Progenitor cell of endocrine pancreas (in vitro differentiated cells): Measurements from ENCODE around the gene CCR4. TPM values are rescaled to one million over a fixed set of nuclear protein-coding genes. Genes with fewer than 3 reads are reported as not detected.

ENCODE experiments used
- DNase-seq: peaks from one replicate; pipeline ENCODE4 v3.0.0; 2021; ENCODE audit warnings: low spot score; ENCODE audit not compliant: unreplicated experiment
- H3K27ac Mint-ChIP-seq: 2 replicates; pipeline ENCODE4 v1.8.0; 2021; ENCODE audit warnings: mild to moderate bottlenecking, moderate library complexity, mixed read lengths
- H3K27me3 Mint-ChIP-seq: 2 replicates; pipeline ENCODE4 v1.8.0; 2021; ENCODE audit warnings: mixed read lengths
- H3K36me3 Mint-ChIP-seq: 2 replicates; pipeline ENCODE4 v1.8.0; 2022; ENCODE audit warnings: mixed read lengths; ENCODE audit not compliant: insufficient read depth
- H3K4me1 Mint-ChIP-seq: 2 replicates; pipeline ENCODE4 v1.8.0; 2021; ENCODE audit warnings: low read depth, mixed read lengths
- H3K4me3 Mint-ChIP-seq: 2 replicates; pipeline ENCODE4 v1.8.0; 2021; ENCODE audit warnings: low read depth, mild to moderate bottlenecking, moderate library complexity, mixed read lengths
- H3K9me3 Mint-ChIP-seq: 2 replicates; pipeline ENCODE4 v1.8.0; 2021; ENCODE audit warnings: low read depth, mixed read lengths
- CTCF ChIP-seq: fragments of 200-600 bp; sonication (generic); IDR thresholded peaks from one replicate; pipeline ENCODE4 v1.5.0; 2021; ENCODE audit warnings: antibody characterized with exemption, mild to moderate bottlenecking; ENCODE audit not compliant: unreplicated experiment
- total RNA-seq: library from RNA; stranded (reverse); gene quantifications from 2 replicates; pipeline ENCODE4 v1.2.1, GENCODE V29; 2021

Gene CCR4
- total RNA-seq, 1 donor from 2014 or later, result not detected

GRCh38 chr3:32996048-32996754 lies 44.8 kb downstream of the CCR4 start:
- Mint-ChIP-seq H3K27me3 (no peaks in the 10 kb centered on the region), H3K9me3 (no peaks in the 10 kb centered on the region), H3K36me3 (peaks cover 7% of the 10 kb centered on the region), H3K4me3 (no peak overlapping the region), H3K4me1 (no peaks in the 10 kb centered on the region), H3K27ac (no peak overlapping the region)
- TF ChIP-seq CTCF, result no peak
- no peak for DNase-seq

GRCh38 chr3:32996755-32997091 lies 45.3 kb downstream of the CCR4 start:
- Mint-ChIP-seq H3K4me3 (no peak overlapping the region), H3K27me3 (no peaks in the 10 kb centered on the region), H3K36me3 (peaks cover 7% of the 10 kb centered on the region), H3K4me1 (no peaks in the 10 kb centered on the region), H3K9me3 (no peaks in the 10 kb centered on the region), H3K27ac (no peak overlapping the region)
- no peak for DNase-seq
- no peak for TF ChIP-seq CTCF

- H3K4me1 Mint-ChIP-seq, result no peaks in the 10 kb centered on the region
- TF ChIP-seq CTCF, result no peak
- H3K27ac Mint-ChIP-seq, result no peak overlapping the region
- H3K36me3 Mint-ChIP-seq, result peaks cover 7% of the 10 kb centered on the region
- H3K4me3 Mint-ChIP-seq, result no peak overlapping the region
- no peaks in the 10 kb centered on the region for H3K27me3 Mint-ChIP-seq
- no peaks in the 10 kb centered on the region for H3K9me3 Mint-ChIP-seq
- no peak for DNase-seq
These were observed 47.4 kb downstream of the CCR4 start for GRCh38 chr3:32998631-32999451.

GRCh38 chr3:33000691-33001385 lies 49.4 kb downstream of the CCR4 start:
- no peak for TF ChIP-seq CTCF
- Mint-ChIP-seq H3K9me3 (no peaks in the 10 kb centered on the region), H3K36me3 (peaks cover 14% of the 10 kb centered on the region), H3K4me1 (no peaks in the 10 kb centered on the region), H3K4me3 (no peak overlapping the region), H3K27ac (no peak overlapping the region), H3K27me3 (no peaks in the 10 kb centered on the region)
- DNase-seq, result no peak

- no peak overlapping the region for H3K27ac Mint-ChIP-seq
- TF ChIP-seq CTCF, result no peak
- H3K36me3 Mint-ChIP-seq, result peaks cover 14% of the 10 kb centered on the region
- H3K27me3 Mint-ChIP-seq, result no peaks in the 10 kb centered on the region
- H3K9me3 Mint-ChIP-seq, result no peaks in the 10 kb centered on the region
- H3K4me3 Mint-ChIP-seq, result no peak overlapping the region
- H3K4me1 Mint-ChIP-seq, result no peaks in the 10 kb centered on the region
- no peak for DNase-seq
These were observed 50.4 kb downstream of the CCR4 start for GRCh38 chr3:33001889-33002288.
